AG04450 (cell line): ENCODE data around the gene VHLL. TPM values are rescaled to one million over a fixed set of nuclear protein-coding genes. Genes with fewer than 3 reads are reported as not detected.

Source experiments
- CTCF ChIA-PET: fragments of 300-600, 350-600 bp; formaldehyde crosslinking; extraction: SDS; loops from one replicate; lab custom pipeline; 2022; ENCODE audit warnings: antibody characterized with exemption, inconsistent platforms; lab: Charles Lee
- POLR2A ChIA-PET: fragments of 350-600 bp; formaldehyde crosslinking; extraction: SDS; loops from one replicate; lab custom pipeline; 2021; ENCODE audit warnings: antibody characterized with exemption, inconsistent platforms; lab: Yijun Ruan, JAX
- DNase-seq: peaks from one replicate; pipeline ENCODE4 v3.0.0-alpha.2; 2011; ENCODE audit warnings: low read depth, low spot score
- H3K27ac ChIP-seq: one replicate; pipeline ENCODE4 v1.5.1; 2012; ENCODE audit warnings: low read depth, low read length, control low read depth
- H3K27me3 ChIP-seq: one replicate; pipeline ENCODE4 v1.6.0; 2012; ENCODE audit warnings: low read length; ENCODE audit not compliant: control insufficient read depth, insufficient read depth
- H3K4me3 ChIP-seq: 2 replicates; pipeline ENCODE4 v1.5.1; 2011; ENCODE audit warnings: mild to moderate bottlenecking, low read depth, low read length, control low read depth
- H3K9me3 ChIP-seq: 2 replicates; pipeline ENCODE4 v1.5.1; 2012; ENCODE audit warnings: low read length; ENCODE audit not compliant: control insufficient read depth, insufficient read depth
- polyA plus RNA-seq: library from polyadenylated mRNA; depleted of rRNA; stranded (reverse); fragments of >200 nt; gene quantifications from 2 replicates; pipeline ENCODE4 v1.2.3, GENCODE V29; 2011
- TF ChIP-seq, protein P1 (sequence below): IDR thresholded peaks from 2 replicates; pipeline ENCODE4 v1.5.1; 2011; ENCODE audit warnings: low read depth, low read length, control low read depth, inconsistent platforms

Gene VHLL
- polyA plus RNA-seq, 1 experiment: not detected

DNA sequence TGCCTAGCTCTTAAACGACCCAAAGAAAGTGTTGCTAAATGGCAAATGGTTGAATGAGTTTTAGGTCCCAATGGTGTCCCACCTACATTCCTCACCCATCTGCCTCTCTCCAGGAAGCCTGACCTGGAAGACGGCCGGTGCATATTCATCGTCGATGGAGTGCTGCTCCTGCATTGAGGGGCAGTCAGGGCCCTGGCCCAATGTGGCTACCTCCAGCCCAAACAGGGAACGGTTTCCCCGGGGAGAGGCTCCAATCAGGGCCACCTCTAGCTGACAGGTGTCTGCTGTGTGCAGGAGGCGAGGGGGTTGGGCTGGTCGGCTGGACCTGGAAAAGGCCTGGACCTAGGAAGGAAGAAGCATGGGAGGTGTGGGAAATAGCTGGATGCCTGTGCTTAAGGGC is 5.2 kb downstream of the VHLL start:
- ChIA-PET POLR2A (interaction anchor here (2.3 kb wide), 1 partner anchor 11 kb away, joined by 14 read pairs; the partner anchor contains the start of gene SMG5), CTCF (no interaction called here)
- H3K27me3 ChIP-seq: no peaks in the 10 kb centered on the region
- no peak overlapping the region for H3K4me3 ChIP-seq
- no peak overlapping the region for H3K27ac ChIP-seq
- DNase-seq: no peak
- no peaks in the 10 kb centered on the region for H3K9me3 ChIP-seq
- TF ChIP-seq, protein P1, sequence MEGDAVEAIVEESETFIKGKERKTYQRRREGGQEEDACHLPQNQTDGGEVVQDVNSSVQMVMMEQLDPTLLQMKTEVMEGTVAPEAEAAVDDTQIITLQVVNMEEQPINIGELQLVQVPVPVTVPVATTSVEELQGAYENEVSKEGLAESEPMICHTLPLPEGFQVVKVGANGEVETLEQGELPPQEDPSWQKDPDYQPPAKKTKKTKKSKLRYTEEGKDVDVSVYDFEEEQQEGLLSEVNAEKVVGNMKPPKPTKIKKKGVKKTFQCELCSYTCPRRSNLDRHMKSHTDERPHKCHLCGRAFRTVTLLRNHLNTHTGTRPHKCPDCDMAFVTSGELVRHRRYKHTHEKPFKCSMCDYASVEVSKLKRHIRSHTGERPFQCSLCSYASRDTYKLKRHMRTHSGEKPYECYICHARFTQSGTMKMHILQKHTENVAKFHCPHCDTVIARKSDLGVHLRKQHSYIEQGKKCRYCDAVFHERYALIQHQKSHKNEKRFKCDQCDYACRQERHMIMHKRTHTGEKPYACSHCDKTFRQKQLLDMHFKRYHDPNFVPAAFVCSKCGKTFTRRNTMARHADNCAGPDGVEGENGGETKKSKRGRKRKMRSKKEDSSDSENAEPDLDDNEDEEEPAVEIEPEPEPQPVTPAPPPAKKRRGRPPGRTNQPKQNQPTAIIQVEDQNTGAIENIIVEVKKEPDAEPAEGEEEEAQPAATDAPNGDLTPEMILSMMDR: no peak

DNA sequence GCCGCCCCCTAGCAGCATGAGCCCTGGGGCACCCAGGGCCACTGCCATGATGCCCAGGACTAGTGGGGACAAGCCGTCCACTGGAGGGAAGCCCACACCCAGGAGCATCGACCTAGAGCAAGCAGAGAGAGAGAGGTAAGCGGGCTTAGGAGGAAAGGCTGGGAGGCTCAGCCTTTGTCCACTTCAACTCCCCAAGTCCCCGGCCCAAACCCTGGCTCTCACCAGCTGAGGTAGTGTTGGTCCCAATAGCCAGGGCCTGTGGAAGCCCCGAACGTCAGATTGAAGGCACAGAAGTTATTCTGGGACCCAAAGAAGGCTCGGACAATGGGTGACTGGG is 6.0 kb downstream of the VHLL start:
- no peaks in the 10 kb centered on the region for H3K9me3 ChIP-seq
- H3K4me3 ChIP-seq: no peak overlapping the region
- POLR2A ChIA-PET: no interaction called here
- TF ChIP-seq, protein P1: no peak
- no peak for DNase-seq
- CTCF ChIA-PET: no interaction called here
- no peak overlapping the region for H3K27ac ChIP-seq
- no peaks in the 10 kb centered on the region for H3K27me3 ChIP-seq

DNA sequence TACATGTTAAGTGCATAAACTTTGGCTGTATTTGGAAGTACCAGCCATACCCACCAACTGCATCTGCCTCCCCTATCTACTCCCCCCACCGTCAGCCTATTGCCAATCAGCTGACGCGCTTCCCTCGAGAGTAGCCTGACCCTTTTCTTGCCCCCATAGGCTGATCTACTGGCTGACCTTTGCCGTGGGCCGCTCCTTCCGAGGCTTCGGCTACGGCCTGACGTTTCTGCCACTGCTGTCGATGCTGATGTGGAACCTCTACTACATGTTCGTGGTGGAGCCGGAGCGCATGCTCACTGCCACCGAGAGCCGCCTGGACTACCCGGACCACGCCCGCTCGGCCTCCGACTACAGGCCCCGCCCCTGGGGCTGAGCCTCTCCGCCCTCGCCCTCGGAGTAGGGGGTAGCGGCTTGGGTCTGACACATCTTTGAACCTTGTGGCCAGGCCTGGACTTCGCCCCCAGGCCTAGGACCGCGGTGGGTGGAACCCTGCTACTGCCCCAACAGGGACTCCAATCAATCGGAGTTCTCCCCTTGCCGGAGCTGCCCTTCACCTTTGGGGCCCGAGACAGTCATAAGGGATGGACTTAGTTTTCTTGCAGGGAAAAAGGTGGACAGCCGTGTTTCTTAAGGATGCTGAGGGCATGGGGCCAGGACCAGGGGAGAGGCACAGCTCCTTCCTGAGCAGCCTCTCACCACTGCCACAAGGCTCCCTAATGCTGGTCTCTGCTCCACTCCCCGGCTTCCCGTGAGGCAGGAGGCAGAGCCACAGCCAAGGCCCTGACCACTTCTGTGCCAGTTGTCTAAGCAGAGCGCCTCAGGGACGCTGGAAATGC is 7.7 kb downstream of the VHLL start:
- CTCF ChIA-PET: interaction anchor here (1.2 kb wide), 1 partner anchor 28 kb away, joined by 4 read pairs; no protein-coding TSS in a partner anchor
- POLR2A ChIA-PET: interaction anchor here (0.6 to 1.4 kb wide), 4 partner anchors 9 to 266 kb away, joined by 3 to 6 read pairs (median 4); partner anchors contain the start of gene SMG5
- DNase-seq: peak; percentile 50
- TF ChIP-seq, protein P1: no peak
- Histone ChIP-seq H3K27ac (peak overlapping the region; percentile 39), H3K4me3 (peak overlapping the region; percentile 68), H3K9me3 (no peaks in the 10 kb centered on the region), H3K27me3 (no peaks in the 10 kb centered on the region)

DNA sequence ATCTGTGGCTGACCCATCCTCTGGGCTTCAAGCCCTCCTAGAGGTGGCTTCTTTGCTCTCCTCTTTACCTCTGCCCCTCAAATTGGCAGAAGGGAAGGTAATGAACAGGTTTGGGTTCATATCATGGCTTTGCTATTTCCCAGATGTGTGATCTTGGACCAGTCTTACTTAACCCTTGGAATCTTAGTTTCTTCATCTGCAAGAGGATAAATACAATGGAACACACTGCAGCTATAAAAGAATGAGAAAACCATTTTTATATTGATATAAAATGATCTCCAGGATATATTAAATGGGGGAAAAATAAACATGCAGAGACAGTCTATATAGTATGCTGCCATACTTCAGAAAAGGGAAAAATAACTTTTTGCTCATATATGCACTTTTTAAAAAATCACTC is 9.2 kb downstream of the VHLL start:
- Histone ChIP-seq H3K27me3 (no peaks in the 10 kb centered on the region), H3K9me3 (no peaks in the 10 kb centered on the region), H3K27ac (no peak overlapping the region), H3K4me3 (no peak overlapping the region)
- POLR2A ChIA-PET: no interaction called here
- no peak for DNase-seq
- TF ChIP-seq, protein P1: no peak
- CTCF ChIA-PET: no interaction called here

DNA sequence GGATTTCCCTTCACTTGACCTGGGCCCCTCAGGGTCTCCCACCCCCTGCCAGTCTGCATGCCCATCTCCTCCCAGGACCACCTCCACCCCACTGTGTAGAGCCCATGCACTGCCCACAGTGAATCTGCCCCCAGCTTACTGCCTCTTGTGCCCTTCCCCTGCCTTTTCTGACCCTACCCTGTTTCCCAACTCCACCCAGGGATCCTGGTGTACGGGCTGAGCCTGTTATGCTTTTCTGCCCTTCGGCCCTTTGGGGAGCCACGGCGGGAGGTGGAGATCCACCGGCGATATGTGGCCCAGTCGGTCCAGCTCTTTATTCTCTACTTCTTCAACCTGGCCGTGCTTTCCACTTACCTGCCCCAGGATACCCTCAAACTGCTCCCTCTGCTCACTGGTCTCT is 13.0 kb downstream of the VHLL start:
- CTCF ChIA-PET: no interaction called here
- Histone ChIP-seq H3K9me3 (no peaks in the 10 kb centered on the region), H3K27me3 (no peaks in the 10 kb centered on the region), H3K27ac (no peak overlapping the region), H3K4me3 (no peak overlapping the region)
- no peak for DNase-seq
- POLR2A ChIA-PET: interaction anchor here (1.0 kb wide), 1 partner anchor 10 kb away, joined by 3 read pairs; the partner anchor contains the start of gene GLMP
- TF ChIP-seq, protein P1: no peak
